RPMI7951 (cell line): ENCODE measurements around the gene CLTCL1. TPM values are rescaled to one million over a fixed set of nuclear protein-coding genes. Genes with fewer than 3 reads are reported as not detected.

ENCODE experiments used
- DNase-seq: peaks from one replicate; pipeline ENCODE4 v3.0.0-alpha.2; 2012; ENCODE audit warnings: low read depth
- total RNA-seq: library from RNA; depleted of rRNA; stranded (reverse); fragments of >200 nt; shearing (Covaris generic); gene quantifications from 2 replicates; pipeline ENCODE4 v1.2.3, GENCODE V29; 2014

The CLTCL1 gene
- total RNA-seq, 1 experiment from 2014 or later, result 3.1 TPM

DNA sequence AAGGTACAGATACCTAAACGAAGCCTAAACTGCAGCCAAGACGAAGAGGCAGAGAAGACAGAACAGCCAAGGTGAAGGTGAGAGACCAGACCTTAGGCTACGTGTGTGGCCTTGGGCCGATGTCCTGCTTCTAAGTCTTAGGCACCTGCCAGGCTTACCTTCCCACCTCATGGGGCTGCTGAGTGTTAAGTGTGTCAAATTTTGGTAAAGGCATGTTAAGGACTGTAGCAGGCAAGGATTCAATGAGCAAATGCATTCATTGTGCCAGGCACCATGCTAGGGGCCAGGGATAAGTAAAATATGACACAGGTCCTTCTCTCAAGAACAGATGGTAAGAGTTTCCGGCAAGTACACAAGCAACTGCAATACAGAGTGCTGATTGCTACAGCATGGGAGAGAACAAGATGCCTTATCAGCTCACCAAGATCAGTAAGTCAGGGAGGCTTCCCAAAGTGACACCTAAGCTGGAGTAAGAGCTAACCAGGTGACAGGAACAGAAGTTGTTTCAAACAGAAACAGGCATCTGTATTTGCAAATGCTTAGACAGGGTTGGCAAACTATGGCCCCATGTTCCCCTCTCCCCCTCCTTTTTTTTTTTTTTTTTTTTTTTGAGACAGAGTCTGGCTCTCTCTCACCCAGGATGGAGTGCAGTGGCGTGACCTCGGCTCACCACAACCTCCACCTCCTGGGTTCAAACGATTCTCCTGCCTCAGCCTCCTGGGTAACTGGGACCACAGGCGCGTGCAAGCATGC is 46.7 kb downstream of the CLTCL1 start:
- no peak for DNase-seq

DNA sequence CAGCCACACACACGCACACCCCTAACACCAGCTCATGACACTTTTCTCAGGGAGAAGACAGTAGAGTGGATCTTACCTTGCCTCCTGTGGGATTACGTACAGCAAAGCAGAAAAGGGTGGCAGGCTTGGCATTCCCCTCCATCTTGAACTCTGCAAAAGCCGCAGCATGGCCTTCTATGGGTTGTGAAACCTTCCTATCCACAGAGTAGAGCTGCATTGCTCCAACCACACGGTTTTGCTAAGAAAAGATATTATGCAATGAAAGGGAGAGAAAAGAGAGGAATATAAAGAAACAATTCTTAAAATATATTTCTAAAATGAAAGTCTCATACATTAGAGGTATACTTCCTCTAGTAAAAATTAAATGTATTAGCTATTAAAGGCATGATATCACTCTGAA is 48.8 kb downstream of the CLTCL1 start:
- DNase-seq, result no peak

DNA sequence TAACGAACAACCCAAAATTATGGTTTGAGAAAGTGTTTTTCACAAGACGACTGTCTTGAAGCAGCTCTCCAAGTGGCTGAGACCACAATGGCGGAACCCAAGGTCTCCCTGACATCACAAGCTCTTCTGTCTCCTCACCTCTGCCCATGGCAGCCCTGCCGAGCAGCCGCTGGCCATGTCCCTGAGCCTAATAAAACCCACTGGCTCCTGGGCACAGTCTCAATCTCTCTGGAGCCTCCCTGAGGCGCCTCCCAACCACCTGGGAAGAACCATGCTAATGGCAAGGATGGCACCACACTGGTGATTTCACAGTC is 50.0 kb downstream of the CLTCL1 start:
- DNase-seq, result no peak

DNA sequence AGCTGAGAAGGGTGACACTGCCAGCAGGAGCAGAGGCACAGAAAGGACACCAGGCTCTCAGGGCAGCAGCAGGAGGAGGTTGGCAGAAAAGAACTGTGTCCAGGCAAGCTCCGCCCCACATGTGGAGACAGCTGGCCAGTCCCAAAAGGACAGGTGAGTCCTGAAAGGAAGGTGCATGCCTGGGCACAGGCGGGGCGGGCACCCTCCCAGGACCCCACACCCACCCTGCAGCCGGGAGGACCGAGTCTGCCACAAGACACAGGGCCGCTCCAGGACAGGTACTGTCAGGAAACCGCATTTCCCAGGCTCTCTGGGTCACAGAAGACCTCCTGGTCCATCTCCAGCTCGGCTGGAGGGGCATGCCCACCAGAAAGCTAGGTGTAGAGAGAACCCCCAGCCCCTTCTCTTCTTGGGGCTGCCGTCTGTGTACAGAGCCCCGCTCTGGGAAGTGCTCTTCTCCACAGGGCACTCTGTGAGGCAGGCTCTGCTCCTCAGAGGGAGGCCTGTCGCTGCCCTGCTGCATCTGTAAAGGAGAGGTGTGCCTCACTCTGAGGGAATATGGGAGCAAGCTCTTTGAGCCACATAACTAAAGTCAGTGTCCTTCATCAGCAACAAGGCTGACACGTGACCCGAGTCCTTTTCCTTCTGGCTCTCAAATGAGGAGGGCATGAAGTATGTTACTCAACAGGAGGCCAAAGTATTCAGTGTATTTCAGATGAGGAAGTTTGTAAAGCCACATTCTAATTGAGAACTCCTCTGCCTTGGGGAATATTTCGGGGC is 50.5 kb downstream of the CLTCL1 start:
- DNase-seq, result no peak

DNA sequence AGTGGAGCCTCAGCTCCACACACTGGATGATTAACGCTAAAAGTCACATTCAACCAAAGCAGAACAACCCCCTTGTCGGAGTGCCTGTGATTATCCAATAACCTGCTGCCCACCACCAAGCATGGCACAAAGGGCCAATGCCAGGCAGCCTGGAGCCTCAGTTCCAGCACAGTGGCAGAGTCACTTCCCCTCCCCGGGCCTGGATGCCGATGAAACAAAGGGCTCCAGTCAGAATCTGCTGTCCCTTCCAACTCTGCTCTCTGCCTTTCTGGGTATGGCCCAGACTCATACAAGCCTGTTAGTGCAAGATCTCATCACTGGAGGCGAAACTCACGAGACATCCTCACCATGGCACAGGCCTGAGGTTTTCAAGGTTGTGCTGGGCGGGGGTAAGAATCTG is 52.1 kb downstream of the CLTCL1 start:
- DNase-seq, result no peak

DNA sequence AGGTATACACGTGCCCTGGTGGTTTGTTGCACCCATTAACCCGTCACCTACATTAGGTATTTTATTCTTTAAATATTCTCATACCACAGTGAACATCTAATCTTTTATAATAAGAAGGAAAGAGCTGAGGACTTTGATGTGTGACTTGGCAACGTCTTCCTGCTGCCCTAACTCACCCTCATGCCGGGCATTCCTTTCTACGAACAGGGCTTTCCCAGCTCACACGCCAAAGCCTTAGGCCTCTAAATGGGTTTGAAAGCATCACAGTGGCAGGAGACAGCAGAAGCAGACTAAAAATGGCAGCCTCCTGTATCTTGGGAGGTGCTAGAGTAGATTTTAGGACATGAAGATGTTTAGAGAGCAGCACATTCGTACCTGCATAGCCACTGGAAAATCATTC is 52.6 kb downstream of the CLTCL1 start:
- no peak for DNase-seq

DNA sequence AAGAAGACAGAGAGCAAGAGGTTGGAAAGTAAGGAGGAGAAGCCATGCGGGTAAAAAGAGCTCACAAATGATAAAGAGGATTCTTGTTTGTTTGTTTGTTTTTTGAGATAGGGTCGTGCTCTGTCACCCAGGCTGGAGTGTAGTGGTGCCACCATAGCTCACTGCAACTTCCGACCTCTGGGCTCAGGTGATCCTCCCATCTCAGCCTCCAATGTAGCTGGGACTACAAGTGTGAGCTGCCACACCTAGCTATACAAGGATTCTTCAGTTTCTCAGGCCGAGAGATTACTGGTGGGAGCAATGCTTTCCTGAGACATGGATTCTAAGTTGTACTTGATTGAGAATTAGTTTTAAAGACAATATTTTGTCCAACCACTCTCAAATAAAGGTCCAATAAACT is 55.6 kb downstream of the CLTCL1 start:
- no peak for DNase-seq

DNA sequence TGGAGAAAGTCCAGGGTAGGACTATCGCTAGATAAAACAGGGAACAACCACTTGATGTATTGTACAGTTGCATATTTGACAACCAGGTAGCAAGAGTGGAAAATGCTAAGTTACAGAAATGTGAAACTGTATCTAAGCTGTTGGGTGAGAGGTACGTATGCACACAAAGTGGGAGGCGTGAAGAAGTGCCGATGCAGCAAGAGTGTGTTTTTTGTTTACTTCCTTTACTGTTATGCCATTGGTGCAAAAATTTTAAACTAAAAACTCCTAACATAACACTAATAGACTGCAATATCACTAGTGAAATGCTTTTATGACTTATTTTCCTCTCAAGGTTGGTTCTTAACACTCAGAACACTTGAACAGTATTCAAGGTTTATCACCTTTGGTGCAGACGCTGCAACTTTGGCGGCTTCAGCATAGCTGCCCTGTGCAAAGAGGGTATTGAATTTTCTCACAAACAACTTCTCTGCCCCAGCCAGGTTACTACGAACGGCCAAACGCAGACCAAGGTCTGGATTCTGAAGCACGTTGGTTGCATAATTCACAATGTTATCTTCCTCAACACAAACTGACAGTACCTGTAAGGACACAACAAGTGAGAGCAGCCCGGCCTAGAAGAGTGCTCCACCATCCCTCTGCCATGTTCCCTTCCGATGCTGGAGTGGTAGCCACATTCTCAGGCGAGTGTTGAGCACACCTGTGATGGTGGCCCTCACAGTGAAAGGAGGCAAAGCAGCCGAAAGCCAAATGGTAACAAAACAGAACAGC is 57.2 kb downstream of the CLTCL1 start:
- DNase-seq, result no peak

DNA sequence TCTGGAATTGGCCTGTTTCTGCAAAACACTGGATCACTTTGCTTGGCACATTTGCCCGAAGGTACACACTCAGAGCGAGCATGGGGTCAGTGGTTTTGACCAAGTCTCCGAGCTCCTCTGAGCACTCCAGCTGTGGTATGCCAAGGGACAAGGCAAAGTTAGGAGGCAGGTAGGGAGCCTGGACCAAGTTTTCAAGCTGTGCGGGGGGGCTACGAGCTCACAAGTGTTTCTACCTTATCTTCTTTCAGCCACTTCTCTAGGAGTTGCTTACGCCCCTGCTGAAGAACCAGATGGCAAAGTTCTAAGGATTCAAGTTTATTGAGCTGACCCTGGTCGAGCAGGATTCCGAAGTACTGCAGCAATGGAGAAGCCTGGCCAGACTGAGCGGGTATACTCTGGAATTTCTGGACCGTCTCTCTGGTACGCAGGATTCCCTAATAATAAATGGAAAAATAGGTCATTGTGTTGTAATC is 58.3 kb downstream of the CLTCL1 start:
- DNase-seq, result no peak

DNA sequence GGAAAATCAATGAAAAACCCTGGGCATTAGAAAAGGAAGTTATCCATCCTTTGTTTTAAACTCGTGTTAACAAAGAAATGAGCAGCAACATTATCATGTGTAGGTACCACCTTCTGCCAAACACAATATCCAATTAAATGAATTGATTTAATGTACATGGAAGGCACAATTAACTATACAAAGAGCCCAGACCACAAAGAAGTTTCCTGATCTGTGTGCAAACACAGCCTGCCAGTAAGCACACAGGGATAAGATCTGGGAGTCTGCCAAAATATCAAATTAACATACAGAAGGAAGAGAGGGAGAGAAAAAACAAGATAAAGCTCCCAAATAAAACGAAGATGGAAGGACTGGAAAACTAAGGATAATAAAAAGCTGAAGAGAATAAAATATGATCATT is 58.9 kb downstream of the CLTCL1 start:
- DNase-seq, result no peak

DNA sequence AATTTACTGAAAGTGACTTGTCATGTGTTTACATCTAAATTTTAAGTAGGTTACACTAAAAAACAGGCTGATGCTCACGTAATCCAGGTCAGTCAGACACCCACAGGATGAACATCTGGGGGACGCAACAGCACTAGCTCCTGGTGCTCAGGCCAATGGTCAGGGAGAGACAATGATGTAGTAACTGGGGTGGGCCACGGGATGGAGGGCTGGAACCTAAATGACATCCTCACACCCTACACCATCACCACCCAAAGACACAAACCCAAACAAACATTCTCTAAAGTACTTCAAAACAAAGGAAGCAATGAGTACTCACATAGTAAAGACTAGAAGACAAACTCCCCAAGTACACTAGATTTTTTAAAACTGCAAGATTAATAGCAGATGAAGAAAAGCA is 59.5 kb downstream of the CLTCL1 start:
- no peak for DNase-seq

DNA sequence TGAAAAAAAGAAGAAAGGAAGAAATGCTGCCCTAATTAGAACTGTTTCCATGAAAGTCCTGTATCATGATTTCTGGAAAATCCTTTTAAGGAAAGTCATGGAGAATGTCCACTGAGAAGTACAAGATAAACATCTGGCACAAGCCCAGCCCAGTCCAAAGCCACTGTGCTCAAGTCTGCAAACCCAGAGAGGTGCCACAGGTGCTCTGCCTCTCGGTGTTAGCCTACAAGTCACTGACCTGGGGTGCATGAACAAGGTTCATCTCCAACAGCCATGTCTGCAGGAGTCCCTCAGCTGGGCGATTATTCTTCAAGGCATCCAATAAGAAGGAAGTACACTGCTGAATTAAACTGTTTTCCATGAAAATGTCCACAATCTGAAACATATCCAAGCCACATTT is 61.9 kb downstream of the CLTCL1 start:
- no peak for DNase-seq

DNA sequence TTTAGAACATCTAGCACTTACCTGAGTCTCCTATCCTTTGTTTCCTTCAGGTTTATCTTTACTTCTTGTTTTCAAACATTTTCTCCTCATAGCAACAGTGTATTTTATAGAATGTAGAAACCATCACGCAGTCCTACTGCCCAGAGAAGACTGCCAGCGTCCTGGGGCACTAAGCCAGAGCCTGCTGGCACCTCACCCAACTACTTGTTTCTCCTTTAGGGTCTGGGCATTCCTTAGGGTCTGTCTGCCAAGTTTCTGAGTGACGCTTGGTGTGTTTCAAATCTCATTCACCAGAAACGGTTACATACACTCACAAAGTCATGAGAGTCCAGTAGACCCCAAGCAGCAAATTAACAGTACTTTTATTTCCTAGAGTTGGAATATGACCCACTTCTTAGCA is 63.3 kb downstream of the CLTCL1 start:
- no peak for DNase-seq

DNA sequence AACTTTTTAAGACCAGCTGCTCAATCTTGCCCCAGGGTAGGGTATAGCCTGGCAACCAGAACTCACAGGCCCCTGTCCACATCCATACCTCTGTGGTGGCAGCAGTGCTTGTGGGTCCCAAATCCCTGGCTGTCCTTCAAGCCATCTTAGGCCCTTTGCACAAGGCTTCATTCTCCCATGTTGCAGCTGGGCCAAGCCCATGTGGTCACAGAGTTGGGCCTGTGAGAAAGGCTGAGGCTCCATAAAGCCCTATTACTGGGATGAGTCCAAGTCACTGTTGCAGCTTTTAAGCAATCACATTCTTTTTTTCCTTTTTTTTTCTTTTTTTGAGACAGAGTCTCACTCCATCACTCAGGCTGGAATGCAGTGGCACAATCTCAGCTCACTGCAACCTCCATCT is 65.1 kb downstream of the CLTCL1 start:
- DNase-seq, result no peak

DNA sequence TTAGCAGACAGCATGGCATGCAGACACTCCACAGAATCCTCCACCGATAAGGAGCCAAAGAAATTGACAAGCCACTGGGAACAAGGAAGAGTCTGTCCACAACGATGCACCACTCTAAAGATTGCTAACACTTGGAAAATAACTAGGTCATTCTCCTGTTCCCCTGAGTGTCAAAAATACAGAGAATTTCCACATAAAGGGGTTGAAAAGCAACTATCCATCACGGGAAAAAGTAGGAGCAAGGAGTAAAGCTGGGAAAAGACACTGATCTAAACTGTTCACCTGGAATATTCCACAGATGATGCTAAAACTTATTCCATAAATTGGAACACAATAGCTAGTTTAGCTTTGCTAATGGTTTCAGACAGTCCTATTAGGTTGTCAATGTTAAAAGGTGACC is 66.0 kb downstream of the CLTCL1 start:
- no peak for DNase-seq

DNA sequence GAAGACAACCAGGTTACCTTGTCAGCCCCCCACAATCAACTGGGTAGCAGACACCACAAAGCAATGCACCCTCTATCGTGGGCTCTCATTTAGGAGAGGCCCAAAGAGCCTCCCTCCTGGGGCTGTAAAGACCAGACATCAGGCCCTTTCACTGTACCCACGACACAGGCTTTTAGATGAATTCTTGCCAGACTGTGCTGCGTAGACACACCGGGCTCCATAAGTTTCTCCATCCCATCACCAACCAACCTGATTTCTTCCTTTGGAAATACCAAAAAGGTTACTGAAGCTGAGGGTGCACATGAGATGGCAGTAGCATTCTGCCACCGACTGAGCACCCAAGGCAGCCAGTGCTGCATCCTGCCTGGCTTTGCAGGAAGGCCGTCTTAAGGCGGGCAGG is 66.5 kb downstream of the CLTCL1 start:
- no peak for DNase-seq

DNA sequence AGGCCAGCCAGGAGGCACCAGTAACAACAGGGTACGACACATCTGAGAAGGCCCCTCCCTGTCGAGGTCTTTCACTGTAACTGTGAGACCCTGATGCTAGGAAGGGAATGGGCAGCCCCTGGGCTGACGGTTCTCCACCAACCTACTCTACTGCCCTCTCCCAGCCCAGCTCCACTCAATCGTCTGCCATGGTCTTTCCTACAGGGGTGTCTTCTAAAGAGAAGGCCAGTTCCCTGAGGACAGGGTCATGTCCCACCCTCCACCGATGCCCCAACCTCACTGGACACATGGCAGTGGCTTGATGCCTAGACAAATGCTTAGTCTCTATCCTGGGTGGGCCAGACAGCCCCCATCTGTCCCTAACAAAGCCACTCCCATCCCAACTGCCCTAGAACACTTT is 67.0 kb downstream of the CLTCL1 start:
- DNase-seq, result no peak

DNA sequence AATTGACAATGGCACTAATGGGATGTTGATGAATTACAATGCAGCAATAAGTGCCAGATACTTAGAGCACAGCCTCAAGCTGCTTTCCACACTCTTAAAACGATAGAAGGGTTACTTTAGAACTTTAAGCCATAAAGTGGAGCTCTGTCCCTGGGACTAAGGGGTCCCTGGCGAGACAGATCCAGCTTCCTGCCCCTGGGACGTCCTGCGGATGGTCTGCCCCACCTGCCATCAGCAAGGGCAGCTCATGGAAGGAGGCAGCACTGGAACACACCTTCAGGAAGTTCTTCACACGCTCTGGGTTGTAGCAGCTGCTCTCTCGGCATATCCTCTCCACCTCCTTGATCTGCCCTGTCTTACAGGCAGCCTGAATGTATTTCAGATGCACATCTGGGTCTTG is 67.9 kb downstream of the CLTCL1 start:
- no peak for DNase-seq

DNA sequence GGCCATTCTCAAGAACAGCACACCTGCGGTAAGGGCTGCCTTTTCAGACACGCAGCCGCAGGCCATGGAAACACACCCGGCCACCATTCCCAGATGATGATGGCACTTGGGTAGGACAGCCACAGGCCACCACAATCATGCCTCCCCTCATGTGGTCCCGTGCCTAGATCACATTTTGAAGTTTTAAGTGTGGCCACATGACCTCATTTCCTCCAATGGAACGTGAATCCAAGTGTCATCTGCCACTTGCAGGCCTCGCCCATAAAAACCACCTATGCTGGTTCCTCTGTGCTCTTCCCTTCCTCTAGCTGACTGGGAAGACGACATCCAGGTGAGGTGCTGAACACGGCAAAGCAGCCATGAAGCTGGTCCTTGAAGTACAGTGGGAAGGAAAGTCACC is 68.4 kb downstream of the CLTCL1 start:
- no peak for DNase-seq

DNA sequence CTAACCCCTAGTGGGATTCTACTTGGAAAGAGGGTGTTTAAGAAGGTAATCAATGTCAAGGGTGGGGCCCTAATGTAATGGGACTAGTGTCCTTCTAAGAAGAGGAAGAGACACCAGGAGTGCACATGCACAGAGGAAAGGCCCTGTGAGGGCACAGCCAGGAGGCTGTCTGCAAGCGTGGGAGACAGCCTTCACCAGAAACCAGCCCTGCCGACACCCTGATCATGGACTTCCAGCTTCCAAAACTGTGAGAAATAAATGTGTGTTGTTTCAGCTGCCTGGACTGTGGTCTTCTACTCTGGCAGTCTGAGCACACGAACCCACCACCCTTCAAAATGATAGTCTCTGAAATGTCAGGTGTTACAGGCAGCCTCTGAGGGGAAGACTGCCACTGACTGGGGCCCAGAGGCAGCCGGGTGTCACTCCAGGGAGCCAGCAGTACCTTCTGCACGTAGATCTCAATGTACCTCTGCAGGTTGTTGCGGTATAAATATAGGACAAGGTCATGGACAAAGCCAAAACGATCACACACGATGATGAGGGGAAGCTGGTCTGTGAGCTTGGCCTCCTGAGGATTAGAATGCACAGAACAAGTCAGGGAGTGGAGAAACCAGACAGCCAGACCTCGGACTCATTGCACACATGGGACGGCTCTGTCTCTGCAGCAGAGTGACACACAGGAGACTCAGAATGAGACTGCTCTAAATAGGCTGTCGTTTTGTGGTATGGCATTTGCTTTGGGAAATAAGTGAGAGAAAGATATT is 69.1 kb downstream of the CLTCL1 start:
- DNase-seq, result no peak

DNA sequence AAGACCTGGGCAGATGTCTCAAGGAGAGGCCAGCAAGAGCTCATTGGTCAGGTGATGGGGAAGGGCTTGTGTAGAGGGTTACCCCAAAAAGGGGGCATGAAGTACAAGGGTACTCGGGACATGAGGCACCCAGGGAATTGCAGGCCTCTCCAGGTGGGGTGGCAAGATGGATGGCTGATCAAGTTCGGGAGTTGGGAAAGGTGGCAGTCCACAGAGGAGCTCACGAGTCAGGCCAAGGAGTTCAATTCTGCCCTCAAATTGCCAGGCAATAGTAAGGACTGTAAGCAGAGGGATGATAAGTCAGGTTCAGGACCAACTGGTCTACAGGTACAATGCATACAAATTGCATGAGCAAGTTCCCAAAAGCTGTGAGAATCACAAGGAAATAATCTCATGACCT is 70.7 kb downstream of the CLTCL1 start:
- DNase-seq, result no peak
